K562 (cell line): Measurements from ENCODE around the gene NAP1L4. TPM values are rescaled to one million over a fixed set of nuclear protein-coding genes. Genes with fewer than 3 reads are reported as not detected.

ENCODE experiments used
- ATAC-seq: fragments of 200-7000 bp; cut with Tn5 transposase; 3 replicates; pipeline ENCODE4 v1.9.1; 2020; ENCODE audit warnings: moderate library complexity
- BruUV-seq: library from RNA; stranded (reverse); fragments of 400-500 nt; replicated peaks from 2 replicates; lab custom pipeline; 2021; lab: Mats Ljungman, UMichigan
- CTCF ChIA-PET: fragments of 300-600 bp; formaldehyde crosslinking; extraction: SDS; loops from one replicate; lab custom pipeline; 2021; ENCODE audit warnings: low intra/inter-chr PET ratio; lab: Yijun Ruan, JAX
- POLR2A ChIA-PET: fragments of 300-600, 350-650 bp; sonication (Branson Sonifier 250); formaldehyde crosslinking; extraction: SDS; loops from one replicate; lab custom pipeline; 2021; ENCODE audit warnings: antibody characterized with exemption, inconsistent platforms; lab: Yijun Ruan, JAX
- DNase-seq, 4 experiments: peaks; one replicate each; pipeline versions ENCODE4 v3.0.0 to v3.0.0-alpha.2; 2011 to 2018; ENCODE audit warnings: low spot score in 3 of 4, mixed read lengths in 3 of 4; ENCODE audit errors: extremely low read depth in 1 of 4
- FAIRE-seq: peaks from 2 replicates; lab custom pipeline; 2011; peaks lifted over from hg19 to GRCh38; lab: Jason Lieb, UNC
- H2AFZ ChIP-seq: 2 replicates; pipeline ENCODE4 v1.6.0; 2011; ENCODE audit warnings: low read depth, low read length, control low read depth, inconsistent platforms
- H3K27ac ChIP-seq: fragments of 200-600 bp; 3 replicates; pipeline ENCODE4 v1.8.0; 2011; ENCODE audit warnings: low read depth, mild to moderate bottlenecking, control low read depth, inconsistent platforms, low read length, moderate library complexity, mixed read lengths; ENCODE audit errors: extremely low read depth
- H3K27me3 ChIP-seq, 2 experiments: fragments of 300-600 bp in 1 of 2; 2 replicates in 1 of 2; 3 replicates in 1 of 2; pipeline versions ENCODE4 v1.6.0 to v1.8.0; 2011; ENCODE audit warnings: inconsistent platforms in 2 of 2, low read length in 2 of 2, mild to moderate bottlenecking in 1 of 2, mixed read lengths in 1 of 2, moderate library complexity in 1 of 2; ENCODE audit not compliant: control insufficient read depth in 2 of 2, insufficient read depth in 2 of 2
- H3K36me3 ChIP-seq: fragments of 300-600 bp; 3 replicates; pipeline ENCODE4 v1.8.0; 2011; ENCODE audit warnings: mild to moderate bottlenecking, low read length, inconsistent platforms; ENCODE audit not compliant: control insufficient read depth, insufficient read depth
- H3K4me1 ChIP-seq, 2 experiments: fragments of 200-600 bp in 1 of 2; replicated peaks in 1 of 2; 2 replicates in 1 of 2; 3 replicates in 1 of 2; pipeline versions ENCODE4 v1.5.1 to v1.8.0; 2011; ENCODE audit warnings: inconsistent platforms in 2 of 2, low read length in 2 of 2, mild to moderate bottlenecking in 1 of 2, mixed read lengths in 1 of 2, moderate library complexity in 1 of 2; ENCODE audit not compliant: control insufficient read depth in 2 of 2, insufficient read depth in 2 of 2
- H3K4me2 ChIP-seq: 2 replicates; pipeline ENCODE4 v1.6.1; 2011; ENCODE audit warnings: low read length, control low read depth, inconsistent platforms, mixed read lengths; ENCODE audit not compliant: insufficient read depth
- H3K4me3 ChIP-seq: fragments of 200-600 bp; sonication (generic), shearing (Covaris generic); 2 replicates; pipeline ENCODE4 v1.5.1; 2016; ENCODE audit warnings: control low read depth, inconsistent platforms
- H3K79me2 ChIP-seq: fragments of 200-600 bp; 3 replicates; pipeline ENCODE4 v1.8.0; 2011; ENCODE audit warnings: low read length, inconsistent platforms; ENCODE audit not compliant: control insufficient read depth, insufficient read depth
- H3K9ac ChIP-seq, 2 experiments: 2 replicates each; pipeline versions ENCODE4 v1.6.0 to v1.6.1; 2011; ENCODE audit warnings: low read depth in 2 of 2, low read length in 2 of 2, control low read depth in 1 of 2, inconsistent platforms in 1 of 2, mild to moderate bottlenecking in 1 of 2, mixed read lengths in 1 of 2; ENCODE audit not compliant: insufficient read depth in 1 of 2
- H3K9me1 ChIP-seq: one replicate; pipeline ENCODE4 v1.6.0; 2011; ENCODE audit warnings: inconsistent platforms, mild to moderate bottlenecking, low read length, moderate library complexity; ENCODE audit not compliant: control insufficient read depth, insufficient read depth
- H3K9me3 ChIP-seq: replicated peaks from 2 replicates; pipeline ENCODE4 v1.5.1; 2011; ENCODE audit warnings: low read depth, low read length, inconsistent platforms; ENCODE audit not compliant: control insufficient read depth, insufficient read depth
- H4K20me1 ChIP-seq: replicated peaks from 2 replicates; pipeline ENCODE4 v1.6.1; 2011; ENCODE audit warnings: low read length, inconsistent platforms, mixed read lengths; ENCODE audit not compliant: control insufficient read depth, insufficient read depth
- FOS ChIP-seq: IDR thresholded peaks from 3 replicates; pipeline ENCODE4 v1.6.1; 2011; ENCODE audit not compliant: insufficient read length; ENCODE audit errors: extremely low read depth
- HDAC1 ChIP-seq, 2 experiments: fragments of 450-650 bp; IDR thresholded peaks; 2 replicates each; pipeline ENCODE4 v1.6.1; 2016 to 2017; ENCODE audit warnings: inconsistent platforms in 1 of 2, mild to moderate bottlenecking in 1 of 2, moderate library complexity in 1 of 2
- ILF3 ChIP-seq: fragments of 450-650 bp; IDR thresholded peaks from 2 replicates; pipeline ENCODE4 v1.6.1; 2018; ENCODE audit warnings: antibody characterized with exemption, mild to moderate bottlenecking, moderate library complexity, borderline replicate concordance
- NUFIP1 ChIP-seq: fragments of 450-650 bp; IDR thresholded peaks from 2 replicates; pipeline ENCODE4 v1.6.1; 2018; ENCODE audit not compliant: partially characterized antibody
- PTRF ChIP-seq: fragments of 450-650 bp; IDR thresholded peaks from 2 replicates; pipeline ENCODE4 v1.6.1; 2016; ENCODE audit warnings: mild to moderate bottlenecking, missing genetic modification characterization, missing compliant biosample characterization
- PTTG1 ChIP-seq: fragments of 450-650 bp; IDR thresholded peaks from 2 replicates; pipeline ENCODE4 v1.6.1; 2016; ENCODE audit warnings: low read depth, mild to moderate bottlenecking, missing genetic modification characterization, missing compliant biosample characterization
- ZNF121 ChIP-seq: sonication (generic); formaldehyde crosslinking; conservative IDR thresholded peaks from 2 replicates; pipeline ENCODE4 v1.8.0; 2022; ENCODE audit warnings: missing genetic modification reagents
- WGBS: fragments of 100-300 bp; shearing (Covaris generic); methylation state at CpG from one replicate; pipeline ENCODE4 v1.1.6; 2016; ENCODE audit warnings: low coverage, mixed read lengths; ENCODE audit not compliant: insufficient coverage; ENCODE audit errors: missing lambda C conversion rate; 5-methylcytosine and 5-hydroxymethylcytosine counted together
- in situ Hi-C: fragments of 300-500 bp; cut with MboI; formaldehyde crosslinking; loops from 4 replicates; pipeline ENCODE4 v1.15.0; 2018; ENCODE audit warnings: inconsistent platforms, mixed read lengths
- intact Hi-C: fragments of 100-400 bp; cut with micrococcal nuclease; formaldehyde crosslinking; loops from 2 replicates; pipeline ENCODE4 v1.14.2; 2022
- polyA plus RNA-seq, 8 experiments: library from polyadenylated mRNA; depleted of rRNA in 4 of 8; stranded (reverse) in 5 of 8; unstranded in 3 of 8; fragments of >200 nt; fragmentation: Nextera tagmentation in 2 of 8; fragmentation: Illumina TruSeq in 1 of 8; extraction: Ambion mirVana in 2 of 8; extraction: Trizol in 1 of 8; gene quantifications; 2 replicates each; pipeline versions ENCODE4 v1.2.1 to v1.2.3, GENCODE V29; 2011 to 2014; ENCODE audit warnings: inconsistent platforms in 1 of 8, missing spikeins in 1 of 8
- total RNA-seq, 7 experiments: library from RNA; depleted of rRNA in 6 of 7; stranded (reverse); fragments of >200 nt in 6 of 7; fragmentation: Illumina TruSeq in 2 of 7; extraction: Trizol in 2 of 7; gene quantifications; 2 replicates each; pipeline versions ENCODE4 v1.2.1 to v1.2.3, GENCODE V29; 2011 to 2021; ENCODE audit warnings: low replicate concordance in 1 of 7
- TF ChIP-seq, protein P1 (sequence below), 2 experiments: fragments of 450-650 bp; formaldehyde crosslinking in 1 of 2; IDR thresholded peaks; 2 replicates each; pipeline versions ENCODE4 v1.4.0 to v1.6.1; 2014 to 2020; ENCODE audit warnings: mild to moderate bottlenecking in 2 of 2, borderline replicate concordance in 1 of 2, low read depth in 1 of 2
- TF ChIP-seq, protein P2 (sequence below): sonication (generic); formaldehyde crosslinking; IDR thresholded peaks from 2 replicates; pipeline ENCODE4 v1.8.0; 2022; ENCODE audit warnings: mild to moderate bottlenecking, low read depth, missing genetic modification reagents
- TF ChIP-seq, protein P3 (sequence below): sonication (generic); formaldehyde crosslinking; IDR thresholded peaks from 2 replicates; pipeline ENCODE4 v1.8.1; 2023; ENCODE audit warnings: mild to moderate bottlenecking, missing genetic modification reagents

NAP1L4 gene
- total and polyA plus RNA-seq, 9 of the 15 experiments (the other 6 are each of a cell fraction or from before 2014, with no cell fraction given) = 34.1 to 237 (median 179) TPM

DNA sequence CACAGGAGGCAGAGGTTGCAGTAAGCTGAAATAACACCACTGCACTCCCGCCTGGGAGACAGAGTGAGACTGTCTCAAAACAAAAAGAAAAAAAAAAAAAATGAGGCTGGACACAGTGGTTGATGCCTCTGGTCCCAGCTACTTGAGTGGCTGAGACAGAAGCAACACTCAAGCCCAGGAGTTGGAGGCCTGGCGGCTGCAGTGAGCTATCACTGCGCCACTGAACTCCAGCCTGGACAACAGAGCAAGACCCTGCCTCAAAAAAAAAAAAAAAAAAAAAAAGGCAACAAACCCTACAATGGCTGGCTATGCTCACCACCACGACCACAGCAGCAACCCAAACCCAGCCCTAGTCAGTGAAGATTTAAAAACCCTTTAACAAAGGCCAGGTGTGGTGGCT is 8.2 kb downstream of the NAP1L4 start:
- H3K79me2 ChIP-seq = peaks cover 99% of the 10 kb centered on the region
- no peak for DNase-seq
- H3K9me3 ChIP-seq = no peaks in the 10 kb centered on the region
- H3K27ac ChIP-seq = no peak overlapping the region
- no TSS peak for BruUV-seq
- H3K27me3 ChIP-seq = no peaks in the 10 kb centered on the region
- H3K9me1 ChIP-seq = peaks cover 2% of the 10 kb centered on the region
- H3K4me1 ChIP-seq = peaks cover 0 to 10% of the 10 kb centered on the region in 2 experiments; a peak in 3 of 5 replicates
- ATAC-seq = no peak
- 86% methylated on average over 4 of the region's 4 CpGs for WGBS
- FAIRE-seq = no peak
- H4K20me1 ChIP-seq = peaks cover 46% of the 10 kb centered on the region
- intact Hi-C loops (no loop called here), in situ Hi-C loops (no loop called here)
- H2AFZ ChIP-seq = no peak overlapping the region
- no peak overlapping the region for H3K4me3 ChIP-seq
- no peak overlapping the region for H3K9ac ChIP-seq
- H3K36me3 ChIP-seq = peaks cover 82% of the 10 kb centered on the region
- H3K4me2 ChIP-seq = no peak overlapping the region
- ChIA-PET CTCF (no interaction called here), POLR2A (interaction anchor here (0.6 to 0.7 kb wide), 2 partner anchors 9 to 453 kb away, joined by 3 read pairs; no protein-coding TSS in a partner anchor)
- no peak for TF ChIP-seq NUFIP1
- no peak for TF ChIP-seq PTTG1 (tag)
- TF ChIP-seq PTRF (tag) = no peak
- TF ChIP-seq, protein P1, sequence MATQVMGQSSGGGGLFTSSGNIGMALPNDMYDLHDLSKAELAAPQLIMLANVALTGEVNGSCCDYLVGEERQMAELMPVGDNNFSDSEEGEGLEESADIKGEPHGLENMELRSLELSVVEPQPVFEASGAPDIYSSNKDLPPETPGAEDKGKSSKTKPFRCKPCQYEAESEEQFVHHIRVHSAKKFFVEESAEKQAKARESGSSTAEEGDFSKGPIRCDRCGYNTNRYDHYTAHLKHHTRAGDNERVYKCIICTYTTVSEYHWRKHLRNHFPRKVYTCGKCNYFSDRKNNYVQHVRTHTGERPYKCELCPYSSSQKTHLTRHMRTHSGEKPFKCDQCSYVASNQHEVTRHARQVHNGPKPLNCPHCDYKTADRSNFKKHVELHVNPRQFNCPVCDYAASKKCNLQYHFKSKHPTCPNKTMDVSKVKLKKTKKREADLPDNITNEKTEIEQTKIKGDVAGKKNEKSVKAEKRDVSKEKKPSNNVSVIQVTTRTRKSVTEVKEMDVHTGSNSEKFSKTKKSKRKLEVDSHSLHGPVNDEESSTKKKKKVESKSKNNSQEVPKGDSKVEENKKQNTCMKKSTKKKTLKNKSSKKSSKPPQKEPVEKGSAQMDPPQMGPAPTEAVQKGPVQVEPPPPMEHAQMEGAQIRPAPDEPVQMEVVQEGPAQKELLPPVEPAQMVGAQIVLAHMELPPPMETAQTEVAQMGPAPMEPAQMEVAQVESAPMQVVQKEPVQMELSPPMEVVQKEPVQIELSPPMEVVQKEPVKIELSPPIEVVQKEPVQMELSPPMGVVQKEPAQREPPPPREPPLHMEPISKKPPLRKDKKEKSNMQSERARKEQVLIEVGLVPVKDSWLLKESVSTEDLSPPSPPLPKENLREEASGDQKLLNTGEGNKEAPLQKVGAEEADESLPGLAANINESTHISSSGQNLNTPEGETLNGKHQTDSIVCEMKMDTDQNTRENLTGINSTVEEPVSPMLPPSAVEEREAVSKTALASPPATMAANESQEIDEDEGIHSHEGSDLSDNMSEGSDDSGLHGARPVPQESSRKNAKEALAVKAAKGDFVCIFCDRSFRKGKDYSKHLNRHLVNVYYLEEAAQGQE (IDR thresholded peaks at IDR 0.05; ENCODE audit: borderline replicate concordance) = no peak
- TF ChIP-seq, protein P1 (CRISPR knock-in tag; IDR thresholded peaks at IDR 0.05; ENCODE audit: low read depth) = no peak
- no peak for TF ChIP-seq HDAC1 (IDR thresholded peaks at IDR 0.05)
- TF ChIP-seq, protein P2, sequence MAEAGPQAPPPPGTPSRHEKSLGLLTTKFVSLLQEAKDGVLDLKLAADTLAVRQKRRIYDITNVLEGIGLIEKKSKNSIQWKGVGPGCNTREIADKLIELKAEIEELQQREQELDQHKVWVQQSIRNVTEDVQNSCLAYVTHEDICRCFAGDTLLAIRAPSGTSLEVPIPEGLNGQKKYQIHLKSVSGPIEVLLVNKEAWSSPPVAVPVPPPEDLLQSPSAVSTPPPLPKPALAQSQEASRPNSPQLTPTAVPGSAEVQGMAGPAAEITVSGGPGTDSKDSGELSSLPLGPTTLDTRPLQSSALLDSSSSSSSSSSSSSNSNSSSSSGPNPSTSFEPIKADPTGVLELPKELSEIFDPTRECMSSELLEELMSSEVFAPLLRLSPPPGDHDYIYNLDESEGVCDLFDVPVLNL = no peak
- no peak for TF ChIP-seq ILF3
- peak; percentile 88 for TF ChIP-seq ZNF121 (CRISPR knock-in tag)
- no peak for TF ChIP-seq FOS
- TF ChIP-seq, protein P3, sequence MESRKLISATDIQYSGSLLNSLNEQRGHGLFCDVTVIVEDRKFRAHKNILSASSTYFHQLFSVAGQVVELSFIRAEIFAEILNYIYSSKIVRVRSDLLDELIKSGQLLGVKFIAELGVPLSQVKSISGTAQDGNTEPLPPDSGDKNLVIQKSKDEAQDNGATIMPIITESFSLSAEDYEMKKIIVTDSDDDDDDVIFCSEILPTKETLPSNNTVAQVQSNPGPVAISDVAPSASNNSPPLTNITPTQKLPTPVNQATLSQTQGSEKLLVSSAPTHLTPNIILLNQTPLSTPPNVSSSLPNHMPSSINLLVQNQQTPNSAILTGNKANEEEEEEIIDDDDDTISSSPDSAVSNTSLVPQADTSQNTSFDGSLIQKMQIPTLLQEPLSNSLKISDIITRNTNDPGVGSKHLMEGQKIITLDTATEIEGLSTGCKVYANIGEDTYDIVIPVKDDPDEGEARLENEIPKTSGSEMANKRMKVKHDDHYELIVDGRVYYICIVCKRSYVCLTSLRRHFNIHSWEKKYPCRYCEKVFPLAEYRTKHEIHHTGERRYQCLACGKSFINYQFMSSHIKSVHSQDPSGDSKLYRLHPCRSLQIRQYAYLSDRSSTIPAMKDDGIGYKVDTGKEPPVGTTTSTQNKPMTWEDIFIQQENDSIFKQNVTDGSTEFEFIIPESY (CRISPR knock-in tag) = peak; percentile 83
